Immature natural killer cell (primary cell): ENCODE results near the gene FARS2. TPM values are rescaled to one million over a fixed set of nuclear protein-coding genes. Genes with fewer than 3 reads are reported as not detected.
"Not testable (repeated sequence)": the region's sequence is repeated elsewhere in the genome, so short reads cannot be mapped to it uniquely, and the experiment has no call there.

Experiments used
- DNase-seq, 3 donors: peaks; one replicate each; pipeline ENCODE4 v3.0.0; 2022; ENCODE audit warnings: mixed read lengths in 1 of 3
- H3K27ac Mint-ChIP-seq, 6 donors: one replicate each; pipeline ENCODE4 v1.8.0; 2020; ENCODE audit warnings: mixed read lengths in 6 of 6, mild to moderate bottlenecking in 5 of 6, inconsistent platforms in 4 of 6, moderate library complexity in 3 of 6
- H3K27me3 Mint-ChIP-seq, 3 donors: one replicate each; pipeline ENCODE4 v1.8.0; 2020 to 2021; ENCODE audit warnings: low read depth in 3 of 3, mild to moderate bottlenecking in 3 of 3, mixed read lengths in 3 of 3, moderate library complexity in 3 of 3, inconsistent platforms in 1 of 3
- H3K36me3 Mint-ChIP-seq, 3 donors: one replicate each; pipeline ENCODE4 v1.8.0; 2020; ENCODE audit warnings: mixed read lengths in 3 of 3, inconsistent platforms in 2 of 3, mild to moderate bottlenecking in 2 of 3
- H3K4me1 Mint-ChIP-seq, 2 donors: one replicate each; pipeline ENCODE4 v1.8.0; 2020; ENCODE audit warnings: inconsistent platforms in 2 of 2, mild to moderate bottlenecking in 2 of 2, mixed read lengths in 2 of 2, moderate library complexity in 1 of 2
- H3K4me3 Mint-ChIP-seq, 5 donors: one replicate each; pipeline ENCODE4 v1.8.0; 2020; ENCODE audit warnings: mild to moderate bottlenecking in 5 of 5, mixed read lengths in 5 of 5, inconsistent platforms in 3 of 5, moderate library complexity in 3 of 5
- H3K9me3 Mint-ChIP-seq, 6 donors: one replicate each; pipeline ENCODE4 v1.8.0; 2020; ENCODE audit warnings: mild to moderate bottlenecking in 6 of 6, mixed read lengths in 6 of 6, inconsistent platforms in 4 of 6, moderate library complexity in 3 of 6
- polyA plus RNA-seq, 3 donors: library from polyadenylated mRNA; unstranded; fragments of 300-500 nt; fragmentation: Illumina TruSeq; gene quantifications; one replicate each; pipeline ENCODE4 v1.2.3, GENCODE V29; 2021

Gene FARS2
- polyA plus RNA-seq, 3 donors from 2014 or later = 30.5 to 41.0 (median 40.2) TPM

DNA sequence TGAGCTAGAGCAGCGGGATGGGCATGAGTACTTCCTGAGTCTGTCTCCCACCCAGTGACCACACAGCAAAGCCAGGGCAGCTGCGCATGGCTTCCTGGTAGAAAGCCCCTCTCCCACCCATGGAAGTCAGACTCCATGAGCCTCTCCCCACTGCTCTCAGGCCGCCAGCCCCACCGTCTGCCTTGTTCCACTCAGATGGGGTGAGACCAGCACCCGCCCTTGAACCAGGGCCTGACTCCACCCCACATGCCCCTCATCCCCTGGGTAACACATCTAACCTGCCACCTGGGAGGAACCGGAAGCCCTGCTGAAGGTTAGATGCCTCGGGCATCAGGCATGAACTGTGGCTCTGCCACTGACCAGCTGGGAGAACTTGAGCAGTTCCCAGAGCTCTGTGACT, 517.6 kb downstream of the FARS2 start:
- Mint-ChIP-seq H3K9me3 (no peaks in the 10 kb centered on the region), H3K27me3 (peaks cover 0 to 2% (median 0%) of the 10 kb centered on the region in 3 donors), H3K4me1 (no peaks in the 10 kb centered on the region), H3K27ac (no peak overlapping the region), H3K4me3 (no peak overlapping the region), H3K36me3 (peaks cover 8 to 23% (median 8%) of the 10 kb centered on the region in 3 donors)
- no peak for DNase-seq

GRCh38 chr6:5781019-5781418, 519.7 kb downstream of the FARS2 start:
- peaks cover 3 to 17% (median 8%) of the 10 kb centered on the region in 3 donors for H3K36me3 Mint-ChIP-seq
- H3K27me3 Mint-ChIP-seq = peaks cover 0 to 2% (median 0%) of the 10 kb centered on the region in 3 donors
- H3K9me3 Mint-ChIP-seq = no peaks in the 10 kb centered on the region
- H3K4me1 Mint-ChIP-seq = peaks cover under 1% of the 10 kb centered on the region in 2 donors
- no peak for DNase-seq
- no peak overlapping the region for H3K4me3 Mint-ChIP-seq
- H3K27ac Mint-ChIP-seq = no peak overlapping the region

DNA sequence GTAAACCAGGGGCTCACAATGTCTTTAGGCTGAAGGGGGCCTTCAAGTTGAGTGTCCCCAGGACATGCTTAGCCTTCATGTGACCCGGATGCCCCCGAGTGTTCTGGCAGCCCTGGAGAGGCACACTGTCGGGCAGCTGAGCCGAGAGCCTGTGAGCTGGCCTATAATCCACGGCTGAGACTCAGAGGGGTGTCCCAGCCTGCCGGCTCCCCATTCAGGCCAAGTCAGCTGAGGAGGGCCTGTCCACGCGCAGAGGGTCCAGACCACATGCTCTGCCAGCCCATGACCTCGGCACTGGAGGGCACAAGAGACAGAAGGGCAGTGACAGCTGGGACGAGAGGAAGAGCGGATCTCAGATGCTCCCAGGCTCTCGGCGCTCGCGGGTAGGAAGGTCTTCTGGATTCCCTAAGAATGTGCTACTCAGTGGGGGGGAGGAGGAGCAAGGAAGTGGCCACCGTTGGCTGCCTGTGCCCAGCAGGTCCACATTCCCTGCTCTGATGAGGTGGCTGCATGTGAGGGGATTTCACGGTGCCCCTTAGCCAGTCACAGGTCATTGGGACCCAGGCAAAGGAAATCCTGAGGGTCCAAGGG, 520.7 kb downstream of the FARS2 start:
- no peak for DNase-seq
- no peak overlapping the region for H3K27ac Mint-ChIP-seq
- H3K4me3 Mint-ChIP-seq = no peak overlapping the region
- peaks cover 0 to 2% (median 0%) of the 10 kb centered on the region in 3 donors for H3K27me3 Mint-ChIP-seq
- H3K4me1 Mint-ChIP-seq = peaks cover 10% of the 10 kb centered on the region in 2 donors
- H3K9me3 Mint-ChIP-seq = no peaks in the 10 kb centered on the region
- peaks cover 3 to 11% (median 8%) of the 10 kb centered on the region in 3 donors for H3K36me3 Mint-ChIP-seq

- no peak for DNase-seq
- Mint-ChIP-seq H3K9me3 (no peaks in the 10 kb centered on the region), H3K27me3 (peaks cover 0 to 2% (median 0%) of the 10 kb centered on the region in 3 donors), H3K27ac (no peak overlapping the region), H3K4me3 (no peak overlapping the region), H3K4me1 (peaks cover 18 to 20% of the 10 kb centered on the region in 2 donors), H3K36me3 (peaks cover 3 to 15% (median 8%) of the 10 kb centered on the region in 3 donors)
Measured at GRCh38 chr6:5782783-5783547, 521.7 kb downstream of the FARS2 start.

DNA sequence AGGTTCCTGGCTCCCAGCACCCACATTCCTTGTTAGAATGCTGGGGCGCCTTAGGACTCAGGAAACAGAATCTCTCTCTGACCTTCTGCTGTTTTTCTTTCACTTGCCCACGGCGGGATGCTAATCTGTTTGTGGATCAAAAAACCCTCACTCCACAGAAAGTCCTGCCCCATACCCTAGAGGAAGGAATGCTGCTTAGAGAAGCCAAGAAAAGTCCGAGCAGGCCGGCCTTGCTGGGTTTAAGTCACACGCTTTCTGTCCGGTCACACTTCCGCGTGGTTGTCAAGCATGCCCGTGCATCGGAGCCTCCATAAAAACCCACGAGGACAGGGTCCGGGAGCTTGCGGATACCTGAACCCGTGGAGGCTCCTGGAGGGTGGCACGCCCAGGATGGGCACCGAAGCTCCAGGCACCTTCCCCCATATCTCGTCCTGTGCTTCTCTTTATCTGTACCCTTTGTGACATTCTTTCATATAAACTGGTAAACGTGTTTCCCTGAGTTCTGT, 522.3 kb downstream of the FARS2 start:
- Mint-ChIP-seq H3K4me3 (no peak overlapping the region), H3K27me3 (peaks cover 0 to 2% (median 2%) of the 10 kb centered on the region in 3 donors), H3K27ac (no peak overlapping the region), H3K9me3 (no peaks in the 10 kb centered on the region), H3K4me1 (peaks cover 18 to 23% of the 10 kb centered on the region in 2 donors), H3K36me3 (peaks cover 3 to 10% (median 3%) of the 10 kb centered on the region in 3 donors)
- no peak for DNase-seq

- no peak overlapping the region for H3K27ac Mint-ChIP-seq
- H3K27me3 Mint-ChIP-seq = peaks cover 0 to 5% (median 2%) of the 10 kb centered on the region in 3 donors
- H3K9me3 Mint-ChIP-seq = no peaks in the 10 kb centered on the region
- H3K4me1 Mint-ChIP-seq = peaks cover 18 to 30% of the 10 kb centered on the region in 2 donors
- H3K4me3 Mint-ChIP-seq = no peak overlapping the region
- H3K36me3 Mint-ChIP-seq = peaks cover 3 to 5% (median 3%) of the 10 kb centered on the region in 3 donors
- DNase-seq = no peak
Measured at GRCh38 chr6:5785249-5785648, 523.9 kb downstream of the FARS2 start.

DNA sequence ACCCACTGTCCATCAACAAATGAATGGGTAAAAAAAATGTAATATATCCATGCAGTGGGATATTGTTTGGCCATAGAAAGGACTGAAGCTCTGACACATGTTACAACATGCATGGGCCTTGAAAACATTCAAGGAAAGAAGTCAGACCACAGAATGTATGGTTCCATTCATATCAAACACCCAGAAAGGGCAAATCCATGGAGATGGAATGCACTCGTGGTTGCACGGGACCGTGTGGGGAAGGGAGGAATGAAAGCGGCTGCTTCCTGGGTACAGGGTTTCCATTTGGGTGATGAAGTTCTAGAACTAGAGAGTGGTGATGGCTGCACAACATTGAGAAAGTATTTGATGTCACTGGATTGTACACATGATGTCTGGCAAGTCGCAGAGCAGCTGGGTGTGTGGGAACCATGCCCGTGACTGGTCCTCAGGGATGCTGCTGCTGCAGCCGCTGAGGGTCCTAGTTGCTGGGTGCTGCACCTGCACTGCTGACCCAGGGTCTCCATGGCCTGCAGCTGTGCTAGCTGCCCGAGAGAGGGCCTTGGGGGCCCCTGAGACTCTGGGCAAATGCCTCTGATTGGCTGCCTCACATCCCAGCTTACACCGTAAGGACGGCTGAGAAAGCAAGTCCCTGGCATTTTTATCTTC, 525.1 kb downstream of the FARS2 start:
- Mint-ChIP-seq H3K36me3 (peaks cover 1 to 5% (median 3%) of the 10 kb centered on the region in 3 donors), H3K4me3 (peak overlapping the region in 2 of 5 donors; percentile 20 to 25), H3K27me3 (peaks cover 0 to 5% (median 2%) of the 10 kb centered on the region in 3 donors), H3K27ac (peak overlapping the region in 2 of 6 donors; percentile 13 to 74), H3K9me3 (peaks cover 0 to 1% (median 0%) of the 10 kb centered on the region in 6 donors), H3K4me1 (peaks cover 22 to 41% of the 10 kb centered on the region in 2 donors)
- no peak for DNase-seq

DNA sequence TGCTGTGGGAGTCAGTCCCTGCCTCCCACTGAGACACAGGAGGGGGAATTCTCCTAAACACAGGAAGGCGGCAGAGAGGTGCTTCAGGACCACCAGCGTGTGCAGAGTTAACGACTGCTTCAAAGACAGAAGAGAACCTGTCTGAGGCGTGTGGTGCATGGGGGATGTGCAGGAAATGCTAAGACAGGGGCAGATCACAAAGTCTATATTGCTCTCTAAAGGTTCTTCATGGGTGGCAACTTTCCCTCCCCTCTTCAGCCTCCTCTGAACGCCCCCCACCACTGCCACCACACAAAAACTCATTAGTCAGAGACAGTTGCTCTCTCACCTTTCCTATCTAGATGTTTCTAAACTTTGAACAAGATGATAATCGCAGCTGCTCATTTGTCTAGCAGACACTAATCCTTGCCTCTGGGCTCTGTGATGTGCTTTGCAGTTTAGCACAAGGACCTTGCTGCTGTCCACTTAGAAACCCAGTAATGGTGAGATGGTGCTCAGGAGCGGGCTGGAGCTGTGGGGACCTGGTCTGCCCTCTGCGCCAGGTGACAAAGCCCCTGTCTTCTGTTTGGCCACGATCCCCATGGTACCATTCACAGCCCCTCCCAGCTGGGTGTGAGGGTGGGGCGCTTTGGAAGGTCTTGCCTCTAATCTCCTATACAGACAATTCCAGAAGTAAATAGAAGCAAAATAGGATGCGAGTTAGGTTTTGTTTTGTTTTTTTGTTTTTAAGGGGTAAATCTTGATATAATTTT, 525.8 kb downstream of the FARS2 start:
- Mint-ChIP-seq H3K27ac (peak overlapping the region in 2 of 6 donors; percentile 13 to 27), H3K4me3 (peak overlapping the region in 2 of 5 donors; percentile 20 to 28), H3K4me1 (peaks cover 29 to 48% of the 10 kb centered on the region in 2 donors), H3K36me3 (peaks cover 0 to 8% (median 3%) of the 10 kb centered on the region in 3 donors), H3K9me3 (peaks cover 0 to 5% (median 0%) of the 10 kb centered on the region in 6 donors), H3K27me3 (peaks cover 0 to 5% (median 2%) of the 10 kb centered on the region in 3 donors)
- no peak for DNase-seq

DNA sequence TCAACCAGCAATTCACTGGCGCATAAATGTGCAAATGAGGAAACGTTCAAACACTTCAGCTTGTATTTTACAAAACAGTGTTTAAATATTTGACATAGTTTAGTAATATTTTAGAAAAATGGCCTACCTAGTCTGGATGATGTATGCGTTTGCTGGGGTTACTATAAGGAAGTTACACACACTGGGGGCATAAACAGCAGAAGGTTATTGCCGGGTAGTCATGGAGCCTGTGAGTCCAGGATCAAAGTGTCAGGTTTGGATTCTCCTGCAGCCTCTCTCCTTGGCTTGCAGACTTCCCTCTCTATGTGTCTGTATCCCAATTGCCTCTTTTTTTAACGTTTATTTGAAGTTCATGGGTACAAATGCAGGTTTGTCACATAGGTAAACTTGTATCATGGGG, 528.1 kb downstream of the FARS2 start:
- peaks cover 0 to 12% (median 0%) of the 10 kb centered on the region in 3 donors for H3K36me3 Mint-ChIP-seq
- DNase-seq, H3K4me3 Mint-ChIP-seq, H3K27me3 Mint-ChIP-seq, H3K9me3 Mint-ChIP-seq: not testable (repeated sequence)
- H3K27ac Mint-ChIP-seq = peak overlapping the region in 2 of 6 donors; percentile 38 to 80
- H3K4me1 Mint-ChIP-seq = peaks cover 42 to 63% of the 10 kb centered on the region in 2 donors

GRCh38 chr6:5796555-5796954, 535.2 kb downstream of the FARS2 start:
- H3K27me3 Mint-ChIP-seq, DNase-seq, H3K27ac Mint-ChIP-seq, H3K9me3 Mint-ChIP-seq, H3K4me3 Mint-ChIP-seq: not testable (repeated sequence)
- H3K36me3 Mint-ChIP-seq = peaks cover 4 to 11% (median 10%) of the 10 kb centered on the region in 3 donors
- peaks cover 19 to 20% of the 10 kb centered on the region in 2 donors for H3K4me1 Mint-ChIP-seq

GRCh38 chr6:5806406-5806805, 545.1 kb downstream of the FARS2 start:
- H3K27ac Mint-ChIP-seq, H3K9me3 Mint-ChIP-seq, H3K36me3 Mint-ChIP-seq, H3K27me3 Mint-ChIP-seq, DNase-seq, H3K4me3 Mint-ChIP-seq: not testable (repeated sequence)
- H3K4me1 Mint-ChIP-seq = peaks cover 19% of the 10 kb centered on the region in 2 donors

- Mint-ChIP-seq H3K27ac (peak overlapping the region in 4 of 6 donors; percentile 32 to 87 (median 39)), H3K9me3 (peaks cover 0 to 6% (median 0%) of the 10 kb centered on the region in 6 donors), H3K4me3 (peak overlapping the region in 1 of 5 donors; percentile 32), H3K4me1 (peaks cover 33 to 43% of the 10 kb centered on the region in 2 donors), H3K27me3 (peaks cover 0 to 9% (median 2%) of the 10 kb centered on the region in 3 donors), H3K36me3 (peaks cover 0 to 10% (median 6%) of the 10 kb centered on the region in 3 donors)
- no peak for DNase-seq
Measured at GRCh38 chr6:5809450-5809849, 548.1 kb downstream of the FARS2 start.

GRCh38 chr6:5811997-5812396, 550.7 kb downstream of the FARS2 start:
- peak overlapping the region in 1 of 6 donors; percentile 11 for H3K27ac Mint-ChIP-seq
- no peaks in the 10 kb centered on the region for H3K9me3 Mint-ChIP-seq
- H3K36me3 Mint-ChIP-seq = peaks cover 0 to 6% (median 0%) of the 10 kb centered on the region in 3 donors
- H3K27me3 Mint-ChIP-seq = peaks cover 0 to 7% (median 2%) of the 10 kb centered on the region in 3 donors
- peaks cover 30 to 43% of the 10 kb centered on the region in 2 donors for H3K4me1 Mint-ChIP-seq
- no peak for DNase-seq
- H3K4me3 Mint-ChIP-seq = no peak overlapping the region
